ENCODE data around the gene CAPN10.

CAPN10 gene

GRCh38 chr2:240575101-240575965 lies 11.2 kb upstream of the CAPN10 start:
- no peak for DNase-seq

DNA sequence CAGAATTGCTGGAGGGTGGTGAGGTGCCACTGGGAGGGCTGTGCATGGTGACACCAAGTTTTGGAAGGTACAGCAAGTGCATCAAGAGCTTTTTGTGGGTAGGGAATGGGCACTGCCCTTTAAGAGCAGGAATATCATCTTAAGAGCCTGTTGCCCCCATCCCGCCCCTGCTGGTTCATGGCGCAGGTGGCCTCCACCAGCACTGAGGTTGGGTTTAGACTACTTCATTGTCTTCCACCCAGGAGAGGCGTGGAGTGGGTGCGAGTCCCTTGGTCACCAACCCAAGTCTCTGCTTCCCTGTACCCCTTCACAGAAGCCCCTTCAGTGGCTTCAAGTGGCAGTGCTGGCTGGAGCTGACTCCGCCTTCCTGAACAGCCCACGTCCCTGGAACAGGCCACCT lies 10.5 kb upstream of the CAPN10 start:
- DNase-seq = no peak

DNA sequence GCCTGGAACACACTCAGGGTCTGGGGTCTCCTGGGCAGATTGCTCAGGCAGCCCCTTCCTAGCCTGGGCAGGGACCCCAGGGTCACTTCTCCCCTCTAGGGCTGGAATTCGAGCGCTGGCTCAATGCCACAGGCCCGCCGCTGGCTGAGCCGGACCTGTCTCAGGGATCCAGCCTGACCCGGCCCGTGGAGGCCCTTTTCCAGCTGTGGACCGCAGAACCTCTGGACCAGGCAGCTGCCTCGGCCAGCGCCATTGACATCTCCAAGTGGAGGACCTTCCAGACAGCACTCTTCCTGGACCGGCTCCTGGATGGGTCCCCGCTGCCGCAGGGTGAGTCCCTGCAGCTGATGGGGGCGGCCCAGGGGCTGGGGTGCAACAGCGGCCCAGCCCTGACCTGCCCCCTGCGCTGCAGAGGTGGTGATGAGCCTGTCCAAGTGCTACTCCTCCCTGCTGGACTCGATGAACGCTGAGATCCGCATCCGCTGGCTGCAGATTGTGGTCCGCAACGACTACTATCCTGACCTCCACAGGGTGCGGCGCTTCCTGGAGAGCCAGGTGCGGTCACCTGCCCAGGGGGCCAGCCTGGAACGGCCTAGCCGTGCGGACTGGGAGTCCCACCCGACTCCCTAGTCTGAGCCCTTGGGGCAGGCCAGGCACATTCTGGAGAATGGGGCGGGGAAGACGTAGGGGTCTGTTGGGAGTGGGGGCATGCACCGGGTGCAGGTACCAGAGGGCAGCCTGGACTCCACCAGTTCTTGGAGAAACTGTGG lies 9.9 kb upstream of the CAPN10 start:
- DNase-seq = no peak

DNA sequence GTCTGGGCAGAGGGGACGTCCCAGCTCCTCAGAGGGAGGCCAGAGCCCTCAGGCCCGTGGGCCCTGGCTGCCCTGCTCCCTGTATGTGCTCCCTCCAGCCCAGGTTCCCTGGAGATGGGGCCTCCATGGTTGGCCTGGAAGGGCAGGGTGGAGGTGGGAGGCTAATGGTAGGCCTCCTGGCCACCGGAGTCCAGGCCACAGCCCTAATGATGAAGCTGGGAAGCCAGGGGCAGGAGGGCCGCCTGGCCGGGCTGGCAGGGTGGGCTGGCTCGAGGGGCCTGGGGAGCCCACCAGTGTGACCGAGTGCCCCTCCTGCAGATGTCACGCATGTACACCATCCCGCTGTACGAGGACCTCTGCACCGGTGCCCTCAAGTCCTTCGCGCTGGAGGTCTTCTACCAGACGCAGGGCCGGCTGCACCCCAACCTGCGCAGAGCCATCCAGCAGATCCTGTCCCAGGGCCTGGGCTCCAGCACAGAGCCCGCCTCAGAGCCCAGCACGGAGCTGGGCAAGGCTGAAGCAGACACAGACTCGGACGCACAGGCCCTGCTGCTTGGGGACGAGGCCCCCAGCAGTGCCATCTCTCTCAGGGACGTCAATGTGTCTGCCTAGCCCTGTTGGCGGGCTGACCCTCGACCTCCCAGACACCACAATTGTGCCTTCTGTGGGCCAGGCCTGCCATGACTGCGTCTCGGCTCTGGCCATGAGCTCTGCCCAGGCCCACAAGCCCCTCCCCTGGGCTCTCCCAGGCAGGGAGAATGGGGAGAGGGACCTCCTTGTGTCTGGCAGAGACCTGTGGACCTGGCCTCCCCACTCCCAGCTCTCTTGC lies 9.0 kb upstream of the CAPN10 start:
- DNase-seq = no peak

- DNase-seq = no peak
Observed at GRCh38 chr2:240578110-240578450, 8.5 kb upstream of the CAPN10 start.

GRCh38 chr2:240578488-240578887 lies 8.0 kb upstream of the CAPN10 start:
- DNase-seq = no peak

- DNase-seq = no peak
Observed at GRCh38 chr2:240579071-240579762, 7.3 kb upstream of the CAPN10 start.

DNA sequence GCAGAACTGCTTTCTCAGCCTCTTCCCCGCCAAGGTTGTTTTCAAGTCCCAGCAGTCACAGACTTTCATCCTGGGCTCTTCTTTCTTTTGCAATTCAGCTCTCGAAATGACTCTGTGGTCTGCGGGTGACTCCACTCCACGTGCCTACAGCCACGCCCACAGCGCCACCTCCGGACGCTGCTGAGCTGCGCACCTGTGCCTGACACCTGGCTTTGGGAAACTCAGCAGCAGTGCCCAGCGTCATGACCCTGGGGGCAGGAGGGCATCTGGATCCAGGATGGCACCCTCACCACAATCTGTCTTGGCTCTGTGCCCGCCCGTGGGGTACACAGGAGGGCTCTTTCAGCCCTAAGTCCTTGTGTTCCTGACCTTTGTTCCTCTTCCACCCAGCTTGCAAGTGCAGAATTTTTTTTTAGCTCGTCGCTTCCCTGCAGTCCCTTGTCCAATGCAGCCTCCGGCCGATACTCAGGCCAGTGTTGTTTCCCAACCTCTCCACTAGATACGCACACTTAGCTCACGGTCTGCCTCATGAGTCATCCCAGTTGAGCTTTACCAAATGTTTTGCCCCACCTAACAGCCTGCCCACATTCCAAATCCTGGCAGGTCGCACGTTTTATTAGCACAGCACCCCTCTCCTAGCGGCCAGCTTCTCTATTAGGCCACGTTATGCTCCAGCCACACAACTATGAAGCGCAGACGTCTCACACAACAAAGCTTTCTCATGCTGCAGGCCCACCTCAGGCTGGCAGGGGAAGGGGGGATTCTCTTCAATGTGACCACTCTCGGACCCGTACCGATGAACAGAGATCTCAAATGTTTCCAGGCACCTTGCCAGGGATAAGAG lies 6.5 kb upstream of the CAPN10 start:
- peak; percentile 39 for DNase-seq

- no peak for DNase-seq
Observed at GRCh38 chr2:240581811-240582210, 4.7 kb upstream of the CAPN10 start.

DNA sequence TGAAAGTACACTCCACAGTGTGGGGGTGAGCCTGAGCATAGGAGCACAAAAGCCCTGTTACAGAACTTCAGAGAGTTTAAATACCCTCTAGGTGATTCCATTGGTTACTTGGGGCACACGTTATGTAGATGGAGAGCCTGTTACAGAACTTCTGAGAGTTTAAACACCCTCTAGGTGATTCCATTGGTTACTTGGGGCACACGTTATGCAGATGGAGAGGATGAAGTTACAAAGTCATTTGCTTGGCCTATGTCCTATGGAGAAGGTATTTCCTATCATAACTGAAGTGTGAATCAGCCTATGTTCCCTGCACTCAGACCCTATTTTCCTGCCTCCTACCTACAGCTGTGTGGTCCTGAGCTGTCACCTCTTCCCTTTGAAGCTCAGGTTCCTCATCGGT lies 3.8 kb upstream of the CAPN10 start:
- DNase-seq = no peak

GRCh38 chr2:240583774-240584173 lies 2.8 kb upstream of the CAPN10 start:
- no peak for DNase-seq

GRCh38 chr2:240584486-240585031 lies 2.0 kb upstream of the CAPN10 start:
- DNase-seq = peak; percentile 54

- no peak for DNase-seq
Observed at GRCh38 chr2:240585101-240585500, 1.4 kb upstream of the CAPN10 start.

DNA sequence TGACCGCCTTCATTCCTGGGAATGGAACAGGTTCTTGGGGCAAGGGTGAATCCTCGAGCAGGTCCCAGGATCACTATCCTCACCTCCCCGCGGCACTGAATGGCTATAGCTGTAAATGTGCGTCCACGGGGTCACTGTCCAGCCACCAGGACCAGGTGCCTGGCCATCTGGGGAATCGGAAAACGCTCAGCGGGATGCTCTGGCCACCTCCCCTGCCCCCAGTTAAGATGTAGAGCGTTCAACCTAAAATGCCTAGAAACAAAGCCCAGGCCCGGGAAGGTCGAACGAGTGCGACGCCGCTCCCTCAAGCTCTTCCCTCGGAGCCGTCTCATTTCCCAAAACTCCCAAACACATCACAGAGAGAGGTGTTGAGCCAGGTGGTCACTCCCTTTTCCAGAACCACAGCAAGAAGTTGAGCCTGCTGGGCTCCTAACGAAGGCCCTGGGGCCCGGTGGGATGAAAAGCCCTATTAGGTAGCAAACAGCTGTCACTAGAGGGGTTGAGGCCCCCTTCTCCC lies 795 bp upstream of the CAPN10 start:
- no peak for DNase-seq

DNA sequence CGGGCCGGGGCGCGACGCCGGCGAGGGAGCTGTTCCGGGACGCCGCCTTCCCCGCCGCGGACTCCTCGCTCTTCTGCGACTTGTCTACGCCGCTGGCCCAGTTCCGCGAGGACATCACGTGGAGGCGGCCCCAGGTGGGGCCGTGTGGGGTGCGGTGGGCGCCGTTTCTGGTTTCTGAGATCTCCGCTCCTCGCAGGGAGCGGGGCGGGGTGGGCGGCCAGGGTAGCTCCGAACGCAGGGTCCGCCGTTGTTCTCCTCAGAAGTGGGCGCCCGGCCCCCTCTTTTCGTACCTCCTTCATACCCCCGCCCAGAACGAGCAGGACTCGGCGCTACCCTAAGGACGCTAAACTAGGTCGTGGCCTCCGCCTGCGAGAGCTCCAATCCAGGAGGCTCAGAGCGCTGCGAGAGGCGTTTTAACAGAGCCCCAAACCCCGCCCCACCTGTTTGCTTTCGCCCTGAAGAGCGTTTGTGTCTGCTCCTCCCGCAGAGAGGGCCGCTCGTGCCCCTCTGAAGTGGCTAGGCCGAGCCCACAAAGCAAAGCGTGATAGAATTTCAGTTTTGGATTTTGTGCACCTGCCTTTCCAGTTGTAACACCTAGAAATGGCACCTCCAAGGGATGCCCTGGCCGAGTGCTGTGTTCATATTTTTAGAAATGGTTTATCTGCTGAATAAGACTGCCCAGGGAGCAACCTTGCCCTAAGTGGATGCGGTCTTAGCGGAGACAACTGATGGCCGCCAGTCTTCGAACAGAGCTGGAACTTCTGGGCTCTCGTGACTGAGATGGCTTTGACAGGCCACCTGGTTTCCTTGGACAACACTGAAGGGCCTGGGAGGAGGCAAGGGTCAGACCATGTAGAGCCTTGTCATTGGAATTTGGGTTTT lies 626 bp downstream of the CAPN10 start:
- no peak for DNase-seq

DNA sequence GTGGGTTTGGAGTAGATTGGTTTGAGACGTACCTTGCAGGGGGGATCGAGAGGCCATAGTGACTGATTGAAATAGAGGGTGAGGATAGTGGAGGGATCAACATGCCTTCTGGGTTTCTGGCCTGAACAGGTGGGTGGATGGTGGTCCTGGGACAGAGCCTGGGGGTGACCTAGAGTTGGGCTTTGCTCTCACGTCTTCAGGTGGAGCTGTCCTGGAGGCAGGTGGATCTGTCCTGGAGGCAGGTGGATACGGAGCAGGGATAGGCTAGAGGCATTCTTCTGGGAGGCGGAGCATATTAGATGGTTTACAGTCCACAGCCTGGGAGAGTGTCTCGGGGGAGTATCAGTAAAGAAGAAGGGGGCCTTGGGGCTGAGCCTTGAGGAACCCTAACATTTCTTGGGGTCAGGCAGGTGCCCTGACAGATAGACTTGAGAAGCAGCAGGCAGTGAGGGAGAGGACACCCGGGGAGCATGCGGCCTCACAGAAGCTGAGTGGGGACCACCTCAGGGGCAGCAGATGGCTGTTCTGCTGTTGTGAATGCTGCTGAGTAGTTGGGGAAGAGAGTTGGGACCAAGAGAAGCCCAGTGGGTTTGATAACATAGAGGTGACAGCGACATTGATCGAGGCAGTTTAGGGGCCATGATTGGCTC lies 1.6 kb downstream of the CAPN10 start:
- DNase-seq = no peak

DNA sequence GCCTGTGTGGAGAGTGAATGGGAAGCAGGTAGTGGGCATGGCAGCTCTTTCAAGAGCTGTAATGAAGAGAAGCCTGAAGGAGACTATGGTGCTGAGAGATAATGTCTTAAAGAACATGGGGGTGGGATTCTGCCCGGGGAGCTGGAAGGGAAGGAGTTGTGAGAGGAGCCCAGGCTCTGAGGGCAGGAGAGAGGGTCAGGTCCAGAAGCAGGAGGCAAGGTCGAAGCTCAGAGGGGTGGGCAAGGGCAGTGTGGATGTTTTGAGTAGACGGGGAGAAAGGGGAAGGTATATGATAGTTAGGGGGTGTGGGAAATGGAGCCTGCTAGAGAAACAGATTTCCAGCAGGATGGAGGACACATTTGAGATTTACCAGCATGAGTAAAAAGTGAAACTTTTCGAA lies 2.1 kb downstream of the CAPN10 start:
- no peak for DNase-seq

- DNase-seq = no peak
Observed at GRCh38 chr2:240589375-240589774, 2.8 kb downstream of the CAPN10 start.

DNA sequence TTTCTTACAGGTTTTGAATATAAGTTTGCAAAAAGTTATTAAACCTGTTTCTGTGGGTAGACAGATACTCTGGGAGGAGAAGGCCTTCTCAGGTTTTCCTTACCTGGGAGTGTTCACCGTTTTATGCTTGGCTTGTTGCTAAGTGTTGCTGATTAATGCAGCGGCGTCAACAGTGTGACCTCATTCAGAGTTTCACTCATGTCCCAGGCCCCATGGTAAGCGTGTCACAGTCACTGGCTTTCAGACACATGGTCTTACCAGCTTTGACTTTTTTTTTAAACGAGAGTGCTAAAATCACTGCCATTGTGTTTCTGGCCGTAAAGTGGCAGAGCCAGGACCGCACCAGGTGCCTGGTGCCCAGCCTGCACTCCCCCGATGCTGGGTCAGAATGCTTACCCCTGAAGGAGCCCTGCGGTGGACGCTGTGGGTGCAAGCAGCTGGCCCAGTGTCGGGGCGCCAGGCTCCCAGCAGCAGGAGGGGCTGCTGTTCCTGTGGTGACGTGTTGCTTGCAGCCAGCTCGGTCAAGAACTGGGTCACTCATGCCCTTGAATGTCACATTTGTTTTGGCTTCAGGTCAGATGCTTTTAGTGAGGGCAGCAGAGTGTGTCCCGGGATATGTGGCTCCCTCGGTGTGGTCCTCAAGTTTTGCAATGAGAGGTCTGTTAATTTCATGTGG lies 3.5 kb downstream of the CAPN10 start:
- no peak for DNase-seq

Measured in fibroblast of skin of back (primary cell).